ENCODE data around the gene B4GALT3. TPM values are rescaled to one million over a fixed set of nuclear protein-coding genes. Genes with fewer than 3 reads are reported as not detected.

B4GALT3 gene
- total and polyA plus RNA-seq, 2 of the 8 experiments (the other 6 are each of a cell fraction or from before 2014, with no cell fraction given): 42.3 to 43.0 TPM

- DNase-seq (ENCODE audit: low read depth in 1 of 2, low spot score in 2 of 2): no peak
- Histone ChIP-seq H2BK15ac (ENCODE audit: low read length) (no peak overlapping the region), H3K9ac (replicated peaks in 1 of 4; ENCODE audit: extremely low read depth in 1 of 4, low read depth in 3 of 4, low read length in 3 of 4) (no peak overlapping the region), H4K20me1 (replicated peaks in 1 of 2; ENCODE audit: control insufficient read depth in 1 of 2, insufficient read depth in 2 of 2, low read length in 2 of 2) (no peaks in the 10 kb centered on the region), H3K27ac (ENCODE audit: low read depth, low read length) (no peak overlapping the region), H3K56ac (replicated peaks; ENCODE audit: insufficient read length, low read depth, low read length) (no peak overlapping the region), H2BK12ac (ENCODE audit: low read depth, low read length) (no peak overlapping the region), H2BK120ac (replicated peaks; ENCODE audit: low read depth, low read length) (no peak overlapping the region), H2BK20ac (ENCODE audit: low read length) (no peak overlapping the region), H3K4me3 (ENCODE audit: extremely low read depth in 1 of 4, insufficient read depth in 2 of 4, low read depth in 3 of 4, low read length in 4 of 4) (no peak overlapping the region), H3K23ac (ENCODE audit: insufficient read length) (no peak overlapping the region), H3K36me3 (ENCODE audit: control insufficient read depth in 2 of 4, insufficient read depth in 4 of 4, low read length in 3 of 4) (no peaks in the 10 kb centered on the region), H2AK5ac (ENCODE audit: low read depth, low read length) (no peak overlapping the region), H3K23me2 (ENCODE audit: low read depth, low read length) (no peaks in the 10 kb centered on the region; the same call in 1 of the 2 replicates), H3K4me2 (ENCODE audit: insufficient read depth in 1 of 2, low read depth in 2 of 2, low read length in 2 of 2) (no peak overlapping the region), H3K18ac (ENCODE audit: extremely low read depth, low read length) (no peak overlapping the region), H3K79me2 (ENCODE audit: control insufficient read depth in 1 of 2, insufficient read depth in 2 of 2, low read length in 2 of 2) (no peaks in the 10 kb centered on the region), H3K14ac (ENCODE audit: insufficient read length) (no peak overlapping the region), H4K8ac (ENCODE audit: extremely low read depth, insufficient read depth, low read length) (no peak overlapping the region), H3K27me3 (replicated peaks in 1 of 4; ENCODE audit: control insufficient read depth in 3 of 4, extremely low read depth in 1 of 4, insufficient read depth in 3 of 4, low read length in 3 of 4) (no peaks in the 10 kb centered on the region), H3K4me1 (replicated peaks in 1 of 4; ENCODE audit: control insufficient read depth in 3 of 4, insufficient read depth in 4 of 4, low read length in 3 of 4) (no peaks in the 10 kb centered on the region), H2AFZ (ENCODE audit: low read length) (no peak overlapping the region), H2BK5ac (ENCODE audit: low read depth, low read length) (no peak overlapping the region), H4K91ac (replicated peaks; ENCODE audit: insufficient read length, low read length) (no peak overlapping the region), H3K9me3 (ENCODE audit: insufficient read depth in 2 of 2, low read depth in 1 of 2, low read length in 1 of 2) (no peaks in the 10 kb centered on the region), H4K5ac (ENCODE audit: insufficient read length, low read depth, low read length) (no peak overlapping the region), H3K4ac (replicated peaks; ENCODE audit: insufficient read length, low read depth, low read length) (no peak overlapping the region), H3K79me1 (ENCODE audit: low read depth, low read length) (no peaks in the 10 kb centered on the region)
- TF ChIP-seq E2F6 (IDR thresholded peaks at IDR 0.05): no peak
- no peak for TF ChIP-seq KDM5A (IDR thresholded peaks at IDR 0.05; ENCODE audit: low read length)
- no peak for TF ChIP-seq CREB1 (IDR thresholded peaks at IDR 0.05)
- TF ChIP-seq MAFK (IDR thresholded peaks at IDR 0.05; ENCODE audit: low read depth, low read length): no peak
- TF ChIP-seq SIN3A (conservative IDR thresholded peaks at IDR 0.05 in 1 of 2, IDR thresholded peaks at IDR 0.05 in 1 of 2; ENCODE audit: low read depth in 1 of 2, low read length in 2 of 2): no peak
- TF ChIP-seq EZH2 (IDR thresholded peaks at IDR 0.05; ENCODE audit: low read depth, low read length, severe bottlenecking): no peak
- no peak for TF ChIP-seq ZNF274 (IDR thresholded peaks at IDR 0.05; ENCODE audit: borderline replicate concordance, extremely low read depth, low read length)
- no peak for TF ChIP-seq KDM1A (IDR thresholded peaks at IDR 0.05; ENCODE audit: borderline replicate concordance, low read length)
- no peak for TF ChIP-seq EP300 (IDR thresholded peaks at IDR 0.05; ENCODE audit: borderline replicate concordance in 1 of 2, low read depth in 2 of 2, low read length in 2 of 2)
- no peak for TF ChIP-seq BRCA1 (IDR thresholded peaks at IDR 0.05; ENCODE audit: low read depth, low read length)
- TF ChIP-seq SP4 (IDR thresholded peaks at IDR 0.05; ENCODE audit: low read length): no peak
- TF ChIP-seq FOSL1 (IDR thresholded peaks at IDR 0.05; ENCODE audit: insufficient read depth, low read depth, low read length): no peak
- no peak for TF ChIP-seq CHD1 (IDR thresholded peaks at IDR 0.05; ENCODE audit: low read depth, low read length)
- WGBS, 2 experiments (ENCODE audit: extremely low coverage in 1 of 2, insufficient coverage in 1 of 2, insufficient read length in 1 of 2, insufficient replicate concordance in 2 of 2, low coverage in 1 of 2, low lambda C conversion rate in 2 of 2, missing lambda C conversion rate in 1 of 2): 73% methylated on average over 3 of the region's 3 CpGs; no CpG with 5 or more reads in 1 of the 2 experiments
- FAIRE-seq: no peak
- CTCF ChIA-PET (ENCODE audit: partially characterized antibody): interaction anchor here (0.7 kb wide), 1 partner anchor 107 kb away, joined by 3 read pairs; no protein-coding TSS in a partner anchor
- POLR2A ChIA-PET (ENCODE audit: partially characterized antibody): no interaction called here
These were observed 8.0 kb upstream of the B4GALT3 start for GRCh38 chr1:161185282-161185682.

Data from H1 (cell line).